Spleen (tissue), 11 donors: ENCODE data around the gene KBTBD2. TPM values are rescaled to one million over a fixed set of nuclear protein-coding genes. Genes with fewer than 3 reads are reported as not detected.
"Not testable (repeated sequence)": the region's sequence is repeated elsewhere in the genome, so short reads cannot be mapped to it uniquely, and the experiment has no call there.

Experiments
- DNase-seq: peaks from one replicate; pipeline ENCODE4 v3.0.0-alpha.2; 2020
- H3K27ac ChIP-seq, 8 donors: fragments of 200-600 bp; sonication (generic) in 7 of 8; 1 replicate in 4 of 8; 2 replicates in 4 of 8; pipeline versions ENCODE4 v1.5.0 to v1.8.0; 2016 to 2021; ENCODE audit warnings: inconsistent platforms in 4 of 8, mild to moderate bottlenecking in 4 of 8, moderate library complexity in 1 of 8
- H3K27me3 ChIP-seq, 7 donors: fragments of 200-600 bp; sonication (generic) in 6 of 7; replicated peaks in 1 of 7; 1 replicate in 4 of 7; 2 replicates in 3 of 7; pipeline versions ENCODE4 v1.5.0 to v1.8.0; 2016 to 2021; ENCODE audit warnings: inconsistent platforms in 3 of 7, mild to moderate bottlenecking in 1 of 7
- H3K36me3 ChIP-seq, 6 donors: fragments of 200-600 bp; sonication (generic) in 5 of 6; 1 replicate in 4 of 6; 2 replicates in 2 of 6; pipeline versions ENCODE4 v1.5.0 to v1.8.0; 2016 to 2021; ENCODE audit warnings: inconsistent platforms in 2 of 6
- H3K4me1 ChIP-seq, 6 donors: fragments of 200-600 bp; sonication (generic) in 5 of 6; 1 replicate in 3 of 6; 2 replicates in 3 of 6; pipeline versions ENCODE4 v1.5.0 to v1.8.0; 2016 to 2021; ENCODE audit warnings: inconsistent platforms in 3 of 6
- H3K4me3 ChIP-seq, 8 donors: fragments of 200-600 bp; sonication (generic) in 7 of 8; 1 replicate in 4 of 8; 2 replicates in 4 of 8; pipeline versions ENCODE4 v1.5.0 to v1.8.0; 2016 to 2021; ENCODE audit warnings: inconsistent platforms in 4 of 8, mild to moderate bottlenecking in 4 of 8, moderate library complexity in 2 of 8
- H3K9me3 ChIP-seq, 8 donors: fragments of 200-600 bp; sonication (generic) in 7 of 8; 1 replicate in 4 of 8; 2 replicates in 4 of 8; pipeline versions ENCODE4 v1.5.0 to v1.8.0; 2016 to 2021; ENCODE audit warnings: inconsistent platforms in 4 of 8
- CTCF ChIP-seq, 11 experiments: fragments of 200-600 bp in 7 of 11; fragments of 450-650 bp in 4 of 11; sonication (generic) in 4 of 11; IDR thresholded peaks in 8 of 11; conservative IDR thresholded peaks in 3 of 11; 1 replicate in 7 of 11; 2 replicates in 4 of 11; pipeline versions ENCODE4 v1.4.0 to v1.8.0; 2016 to 2021; ENCODE audit warnings: antibody characterized with exemption in 11 of 11, inconsistent platforms in 4 of 11, mild to moderate bottlenecking in 1 of 11
- POLR2A ChIP-seq, 3 donors: fragments of 450-650 bp; IDR thresholded peaks; one replicate each; pipeline ENCODE4 v1.5.1; 2017; ENCODE audit warnings: antibody characterized with exemption in 3 of 3, mild to moderate bottlenecking in 1 of 3
- POLR2AphosphoS5 ChIP-seq, 3 donors: sonication (generic); formaldehyde crosslinking; IDR thresholded peaks; one replicate each; pipeline ENCODE4 v1.5.1; 2017; ENCODE audit warnings: antibody characterized with exemption in 3 of 3
- WGBS, 5 donors: extraction: QIAGEN DNeasy Blood & Tissue Kit in 3 of 5; methylation state at CpG; one replicate each; pipeline versions ENCODE4 v1.1.5 to v1.1.7; 2013 to 2018; 5-methylcytosine and 5-hydroxymethylcytosine counted together
- intact Hi-C: fragments of 100-400 bp; cut with DNase I; formaldehyde crosslinking; loops from one replicate; pipeline ENCODE4 v1.15.0; 2023; ENCODE audit warnings: low total_unique reads
- polyA plus RNA-seq, 3 donors: library from polyadenylated mRNA; stranded (reverse); fragments of 200-250 nt; gene quantifications; one replicate each; pipeline ENCODE4 v1.2.1, GENCODE V29; 2013
- total RNA-seq, 7 donors: library from RNA; depleted of rRNA in 3 of 7; stranded (reverse); fragments of >200 nt in 3 of 7; fragmentation: NEBNext Ultra II Directional in 4 of 7; extraction: Animal tissue kit (Norgen Biotek cat#: 25700) in 4 of 7; gene quantifications; one replicate each; pipeline versions ENCODE4 v1.1.0 to v1.2.1, GENCODE V29; 2016 to 2021
- donor health status: healthy with polysubstance abuse.
- donor health status: DM: no; HTN: no; CAD: no; lungs with moderate emphysema.
- donor health status: DM: no; HTN: no; CAD: no.
- donor health status: Bipolar disorder and iron deficiency.
- donor health status: healthy.
- donor health status: DM: no; HTN: no; CAD: no.
- donor health status: DM: yes; HTN: yes; CAD: no.

Gene KBTBD2
- total and polyA plus RNA-seq, 10 donors = 15.6 to 80.8 (median 59.6) TPM

- intact Hi-C loops = no loop called here
- TF ChIP-seq POLR2A (IDR thresholded peaks at IDR 0.05) = no peak
- peak in 1 of 3 donors; percentile 12 for TF ChIP-seq POLR2AphosphoS5 (IDR thresholded peaks at IDR 0.05)
- Histone ChIP-seq H3K4me3 (no peak overlapping the region), H3K4me1 (no peaks in the 10 kb centered on the region), H3K36me3 (peaks cover 0 to 43% (median 23%) of the 10 kb centered on the region in 6 donors), H3K27ac (no peak overlapping the region), H3K9me3 (peaks cover 0 to 16% (median 9%) of the 10 kb centered on the region in 8 donors), H3K27me3 (no peaks in the 10 kb centered on the region)
- DNase-seq = no peak
Measured at GRCh38 chr7:32865448-32866030, 26.0 kb downstream of the KBTBD2 start.

GRCh38 chr7:32863872-32864271 is 27.7 kb downstream of the KBTBD2 start:
- DNase-seq, H3K27me3 ChIP-seq, H3K4me3 ChIP-seq, H3K4me1 ChIP-seq, intact Hi-C loops, H3K27ac ChIP-seq: not testable (repeated sequence)
- 98 to 100% (median 100%) methylated on average over 1 of the region's 1 CpG for WGBS, 5 donors
- Histone ChIP-seq H3K36me3 (peaks cover 0 to 26% (median 8%) of the 10 kb centered on the region in 6 donors), H3K9me3 (peaks cover 0 to 16% (median 9%) of the 10 kb centered on the region in 8 donors)

- H3K4me1 ChIP-seq = no peaks in the 10 kb centered on the region
- intact Hi-C loops = no loop called here
- no peaks in the 10 kb centered on the region for H3K36me3 ChIP-seq
- TF ChIP-seq POLR2AphosphoS5 (IDR thresholded peaks at IDR 0.05) = no peak
- TF ChIP-seq CTCF (IDR thresholded peaks at IDR 0.05 in 8 of 11, conservative IDR thresholded peaks at IDR 0.05 in 3 of 11) = no peak
- no peak for TF ChIP-seq POLR2A (IDR thresholded peaks at IDR 0.05)
- no peak overlapping the region for H3K27ac ChIP-seq
- peaks cover 0 to 2% (median 0%) of the 10 kb centered on the region in 8 donors for H3K9me3 ChIP-seq
- no peaks in the 10 kb centered on the region for H3K27me3 ChIP-seq
- H3K4me3 ChIP-seq = no peak overlapping the region
- no peak for DNase-seq
Measured at GRCh38 chr7:32860090-32860489, 31.5 kb downstream of the KBTBD2 start.

- no peaks in the 10 kb centered on the region for H3K36me3 ChIP-seq
- no peaks in the 10 kb centered on the region for H3K4me1 ChIP-seq
- no peaks in the 10 kb centered on the region for H3K9me3 ChIP-seq
- H3K27ac ChIP-seq = no peak overlapping the region
- DNase-seq = no peak
- WGBS, 5 donors = 0 to 76% (median 5%) methylated on average over 1 of the region's 1 CpG
- intact Hi-C loops = no loop called here
- H3K27me3 ChIP-seq = no peaks in the 10 kb centered on the region
- no peak overlapping the region for H3K4me3 ChIP-seq
- no peak for TF ChIP-seq CTCF (IDR thresholded peaks at IDR 0.05 in 8 of 11, conservative IDR thresholded peaks at IDR 0.05 in 3 of 11)
- no peak for TF ChIP-seq POLR2AphosphoS5 (IDR thresholded peaks at IDR 0.05)
- no peak for TF ChIP-seq POLR2A (IDR thresholded peaks at IDR 0.05)
Measured at GRCh38 chr7:32858648-32859047, 32.9 kb downstream of the KBTBD2 start.

- H3K4me3 ChIP-seq, intact Hi-C loops, H3K4me1 ChIP-seq, H3K36me3 ChIP-seq, H3K27me3 ChIP-seq, DNase-seq, H3K9me3 ChIP-seq, H3K27ac ChIP-seq: not testable (repeated sequence)
- WGBS, 5 donors = 80 to 92% (median 87%) methylated on average over 5 of the region's 5 CpGs
Measured at GRCh38 chr7:32857063-32857462, 34.5 kb downstream of the KBTBD2 start.

- WGBS, 5 donors = 54 to 74% (median 67%) methylated on average over 8 to 9 of the region's 9 CpGs
- H3K27me3 ChIP-seq, H3K27ac ChIP-seq, DNase-seq, intact Hi-C loops, H3K4me3 ChIP-seq, H3K36me3 ChIP-seq, H3K4me1 ChIP-seq, H3K9me3 ChIP-seq: not testable (repeated sequence)
Measured at GRCh38 chr7:32855837-32856775, 35.5 kb downstream of the KBTBD2 start.

GRCh38 chr7:32850654-32851053 is 40.9 kb downstream of the KBTBD2 start:
- H3K36me3 ChIP-seq, intact Hi-C loops, H3K4me3 ChIP-seq, H3K9me3 ChIP-seq, DNase-seq, H3K27me3 ChIP-seq, H3K27ac ChIP-seq: not testable (repeated sequence)
- 57 to 80% (median 64%) methylated on average over 2 to 3 of the region's 3 CpGs for WGBS, 5 donors
- H3K4me1 ChIP-seq = peaks cover 0 to 13% (median 8%) of the 10 kb centered on the region in 6 donors

GRCh38 chr7:32848655-32849054 is 42.9 kb downstream of the KBTBD2 start:
- not testable (repeated sequence) for H3K9me3 ChIP-seq, H3K27ac ChIP-seq, DNase-seq, H3K4me3 ChIP-seq, H3K27me3 ChIP-seq, H3K36me3 ChIP-seq
- WGBS, 5 donors = 64 to 77% (median 67%) methylated on average over 2 of the region's 2 CpGs
- peaks cover 0 to 13% (median 8%) of the 10 kb centered on the region in 6 donors for H3K4me1 ChIP-seq
- intact Hi-C loops = loop anchor here (5.0 kb wide), 1 partner anchor 94 kb away; no protein-coding TSS in a partner anchor
